ENCODE data around the gene FBXO4.

DNA sequence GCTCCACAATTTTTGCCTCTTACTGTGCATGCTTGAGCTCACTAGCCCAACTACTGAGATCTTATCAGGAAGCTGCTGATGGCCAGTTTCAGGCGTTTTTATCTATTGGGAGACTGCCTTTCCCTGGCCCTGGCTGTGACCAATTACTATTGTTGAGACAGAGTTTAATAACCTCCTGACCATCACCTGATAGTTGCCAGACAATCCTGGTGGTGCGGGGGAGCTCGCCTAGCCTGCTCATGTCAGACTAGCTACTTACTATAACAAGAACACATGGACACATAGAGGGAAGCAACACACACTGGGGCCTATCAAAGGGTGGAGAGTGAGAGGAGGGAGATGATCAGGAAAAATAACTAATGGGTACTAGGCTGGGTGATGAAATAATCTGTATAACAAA is 41.8 kb upstream of the FBXO4 start:
- no peak for TF ChIP-seq POLR2A (IDR thresholded peaks at IDR 0.05)
- TF ChIP-seq POLR2AphosphoS5 (IDR thresholded peaks at IDR 0.05): no peak
